ENCODE measurements around the gene PROK2. TPM values are rescaled to one million over a fixed set of nuclear protein-coding genes. Genes with fewer than 3 reads are reported as not detected.

PROK2 gene
- total and polyA plus RNA-seq, 8 donors, result 0.09 to 0.46 (median 0.34) TPM; not detected in 4

DNA sequence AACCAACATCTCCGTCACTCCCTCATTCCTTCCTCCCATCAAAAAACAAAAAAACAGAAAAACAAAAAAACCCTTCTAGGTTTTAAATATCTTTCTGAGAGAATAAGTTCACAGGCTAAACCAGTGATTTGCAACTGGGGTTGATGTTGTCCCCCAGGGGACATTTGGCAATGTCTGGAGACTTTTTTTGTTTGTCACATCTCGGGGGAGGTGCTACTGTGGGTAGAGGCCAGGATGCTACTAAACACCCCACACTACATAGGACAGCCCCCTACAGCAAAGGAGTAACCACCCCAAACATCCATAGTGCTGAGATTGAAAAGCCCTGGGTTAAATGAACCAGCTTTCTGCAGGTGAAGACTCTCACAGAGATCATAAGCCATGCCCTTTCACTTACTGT lies 17.0 kb upstream of the PROK2 start:
- Histone ChIP-seq H3K27me3 (peaks cover 0 to 13% (median 0%) of the 10 kb centered on the region in 4 donors), H3K9me3 (no peaks in the 10 kb centered on the region), H3K4me3 (no peak overlapping the region), H3K36me3 (no peaks in the 10 kb centered on the region), H3K27ac (no peak overlapping the region), H3K4me1 (no peaks in the 10 kb centered on the region)
- ATAC-seq (no peak), DNase-seq (no peak), FAIRE-seq (no peak)
- intact Hi-C loops (cut with DNase I), result no loop called here
- no peak for TF ChIP-seq CTCF (IDR thresholded peaks at IDR 0.05)
- WGBS, 2 donors, result 84 to 89% methylated on average over 2 of the region's 2 CpGs

DNA sequence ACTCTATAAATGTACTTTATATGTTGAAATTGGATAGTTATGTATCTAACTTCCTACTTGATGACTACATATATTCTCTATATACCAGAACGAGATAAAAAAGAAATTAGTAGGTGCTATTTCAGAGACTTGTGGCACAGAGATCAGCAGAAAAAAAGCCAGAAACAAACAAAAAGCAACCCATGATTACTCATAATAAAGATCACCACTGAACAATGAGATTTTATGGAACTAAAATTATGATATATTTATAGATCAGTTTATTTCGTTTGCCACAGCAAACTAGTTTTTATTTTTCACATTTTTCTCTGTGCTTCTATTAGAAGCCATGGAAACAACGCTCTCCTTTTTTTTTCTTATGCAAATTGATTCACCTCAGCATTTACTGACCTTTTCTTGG lies 15.1 kb upstream of the PROK2 start:
- 21 to 30% methylated on average over 3 of the region's 3 CpGs for whole genome bisulfite sequencing, 2 donors
- H3K27ac ChIP-seq, result no peak overlapping the region
- no peak for DNase-seq
- ATAC-seq, result no peak
- TF ChIP-seq CTCF (IDR thresholded peaks at IDR 0.05), result no peak
- FAIRE-seq, result no peak
- no peaks in the 10 kb centered on the region for H3K4me1 ChIP-seq
- peaks cover 0 to 13% (median 0%) of the 10 kb centered on the region in 4 donors for H3K27me3 ChIP-seq
- no peaks in the 10 kb centered on the region for H3K9me3 ChIP-seq
- no peaks in the 10 kb centered on the region for H3K36me3 ChIP-seq
- intact Hi-C loops (cut with DNase I), result no loop called here
- H3K4me3 ChIP-seq, result no peak overlapping the region

- ATAC-seq (no peak), DNase-seq (no peak), FAIRE-seq (no peak)
- intact Hi-C loops (cut with DNase I), result no loop called here
- no peaks in the 10 kb centered on the region for H3K36me3 ChIP-seq
- H3K4me1 ChIP-seq, result no peaks in the 10 kb centered on the region
- WGBS, 2 donors, result 81 to 84% methylated on average over 7 of the region's 7 CpGs
- H3K27me3 ChIP-seq, result peaks cover 0 to 10% (median 0%) of the 10 kb centered on the region in 4 donors
- no peak overlapping the region for H3K27ac ChIP-seq
- no peaks in the 10 kb centered on the region for H3K9me3 ChIP-seq
- no peak for TF ChIP-seq CTCF (IDR thresholded peaks at IDR 0.05)
- no peak overlapping the region for H3K4me3 ChIP-seq
These were observed 12.5 kb upstream of the PROK2 start for GRCh38 chr3:71797455-71797854.

GRCh38 chr3:71796290-71796689 lies 11.3 kb upstream of the PROK2 start:
- H3K4me3 ChIP-seq, result no peak overlapping the region
- DNase-seq (no peak), FAIRE-seq (no peak), ATAC-seq (no peak)
- intact Hi-C loops (cut with DNase I), result no loop called here
- H3K9me3 ChIP-seq, result no peaks in the 10 kb centered on the region
- H3K27me3 ChIP-seq, result peaks cover 0 to 6% (median 0%) of the 10 kb centered on the region in 4 donors
- H3K27ac ChIP-seq, result no peak overlapping the region
- 92 to 96% methylated on average over 3 of the region's 3 CpGs for WGBS, 2 donors
- H3K4me1 ChIP-seq, result no peaks in the 10 kb centered on the region
- no peak for TF ChIP-seq CTCF (IDR thresholded peaks at IDR 0.05)
- no peaks in the 10 kb centered on the region for H3K36me3 ChIP-seq

DNA sequence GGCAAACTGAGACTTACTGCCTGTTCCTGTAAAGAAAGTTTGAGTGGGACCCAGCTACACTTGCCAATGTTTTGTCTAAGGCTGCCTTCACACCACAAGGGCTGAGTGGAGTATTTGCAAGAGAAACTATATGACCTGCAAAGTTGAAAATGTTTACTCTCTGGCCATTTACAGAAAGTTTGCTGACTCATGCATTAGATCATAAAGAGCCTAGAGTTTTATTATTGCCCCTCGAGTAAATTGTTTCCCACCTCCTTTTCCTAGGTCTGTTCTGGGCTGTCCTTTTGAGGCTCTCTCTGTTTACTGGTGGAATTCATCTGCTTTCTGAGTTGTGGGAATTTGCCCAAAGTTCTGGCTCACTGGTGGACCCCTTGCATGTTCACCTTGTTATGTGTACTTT lies 6.7 kb upstream of the PROK2 start:
- 82 to 95% methylated on average over 1 of the region's 1 CpG for WGBS, 2 donors
- Histone ChIP-seq H3K4me3 (no peak overlapping the region), H3K4me1 (no peaks in the 10 kb centered on the region), H3K36me3 (no peaks in the 10 kb centered on the region), H3K9me3 (no peaks in the 10 kb centered on the region), H3K27me3 (no peaks in the 10 kb centered on the region), H3K27ac (no peak overlapping the region)
- no peak for FAIRE-seq
- no peak for ATAC-seq
- intact Hi-C loops (cut with DNase I), result no loop called here
- no peak for TF ChIP-seq CTCF (IDR thresholded peaks at IDR 0.05)
- DNase-seq, result no peak
